ENCODE results near the gene SSC4D.

Gene SSC4D

GRCh38 chr7:76354981-76355730 is 54.3 kb downstream of the SSC4D start:
- no peak overlapping the region for H3K27ac Mint-ChIP-seq

GRCh38 chr7:76354516-76354915 is 55.0 kb downstream of the SSC4D start:
- no peaks in the 10 kb centered on the region for H3K9me3 Mint-ChIP-seq
- peaks cover 37% of the 10 kb centered on the region for H3K36me3 Mint-ChIP-seq
- no peak for ATAC-seq
- H3K4me3 Mint-ChIP-seq: no peak overlapping the region
- no peak overlapping the region for H3K27ac Mint-ChIP-seq
- H3K27me3 Mint-ChIP-seq: no peaks in the 10 kb centered on the region
- peaks cover 67% of the 10 kb centered on the region for H3K4me1 Mint-ChIP-seq

More at GRCh38 chr7:76354981-76355730, 54.3 kb downstream of the SSC4D start:
- peaks cover 32% of the 10 kb centered on the region for H3K36me3 Mint-ChIP-seq
- H3K4me1 Mint-ChIP-seq: peaks cover 68% of the 10 kb centered on the region
- H3K9me3 Mint-ChIP-seq: no peaks in the 10 kb centered on the region
- H3K27me3 Mint-ChIP-seq: no peaks in the 10 kb centered on the region
- no peak overlapping the region for H3K4me3 Mint-ChIP-seq
- no peak for ATAC-seq

GRCh38 chr7:76353744-76354143 is 55.8 kb downstream of the SSC4D start:
- Mint-ChIP-seq H3K27ac (no peak overlapping the region), H3K4me1 (peaks cover 69% of the 10 kb centered on the region), H3K36me3 (peaks cover 43% of the 10 kb centered on the region), H3K27me3 (no peaks in the 10 kb centered on the region), H3K4me3 (no peak overlapping the region), H3K9me3 (no peaks in the 10 kb centered on the region)
- no peak for ATAC-seq

- no peaks in the 10 kb centered on the region for H3K9me3 Mint-ChIP-seq
- H3K4me3 Mint-ChIP-seq: no peak overlapping the region
- peaks cover 42% of the 10 kb centered on the region for H3K36me3 Mint-ChIP-seq
- no peak for ATAC-seq
- no peaks in the 10 kb centered on the region for H3K27me3 Mint-ChIP-seq
- peaks cover 66% of the 10 kb centered on the region for H3K4me1 Mint-ChIP-seq
- H3K27ac Mint-ChIP-seq: peak overlapping the region; percentile 48
Observed at GRCh38 chr7:76352193-76352592, 57.3 kb downstream of the SSC4D start.

- no peak for ATAC-seq
- Mint-ChIP-seq H3K9me3 (no peaks in the 10 kb centered on the region), H3K4me3 (no peak overlapping the region), H3K4me1 (peaks cover 68% of the 10 kb centered on the region), H3K27ac (no peak overlapping the region), H3K27me3 (no peaks in the 10 kb centered on the region), H3K36me3 (peaks cover 50% of the 10 kb centered on the region)
Observed at GRCh38 chr7:76351372-76351771, 58.1 kb downstream of the SSC4D start.

GRCh38 chr7:76349313-76349885 is 60.1 kb downstream of the SSC4D start:
- Mint-ChIP-seq H3K36me3 (peaks cover 54% of the 10 kb centered on the region), H3K4me3 (no peak overlapping the region), H3K27me3 (no peaks in the 10 kb centered on the region), H3K4me1 (peaks cover 69% of the 10 kb centered on the region), H3K27ac (no peak overlapping the region), H3K9me3 (no peaks in the 10 kb centered on the region)
- ATAC-seq: no peak

DNA sequence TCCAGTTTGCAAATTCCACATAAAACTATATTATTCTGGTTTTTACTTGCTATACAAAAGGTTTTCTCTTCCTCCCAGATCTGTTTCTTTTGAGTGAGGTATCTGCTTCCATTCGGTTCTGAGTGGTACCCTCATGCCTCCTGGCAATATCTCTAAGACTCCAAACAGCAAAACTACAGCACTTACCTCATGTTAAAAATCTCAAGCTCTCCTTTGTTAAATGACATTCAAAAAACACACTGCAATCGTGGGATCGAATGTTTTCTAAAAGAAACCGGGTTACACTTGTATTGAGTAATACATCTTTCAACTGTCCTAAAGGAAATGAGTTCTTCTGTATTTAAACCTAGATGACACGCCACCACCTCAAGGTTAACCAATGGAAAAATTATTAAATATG is 61.8 kb downstream of the SSC4D start:
- H3K27me3 Mint-ChIP-seq: no peaks in the 10 kb centered on the region
- ATAC-seq: no peak
- peaks cover 72% of the 10 kb centered on the region for H3K4me1 Mint-ChIP-seq
- no peak overlapping the region for H3K4me3 Mint-ChIP-seq
- H3K9me3 Mint-ChIP-seq: no peaks in the 10 kb centered on the region
- no peak overlapping the region for H3K27ac Mint-ChIP-seq
- peaks cover 66% of the 10 kb centered on the region for H3K36me3 Mint-ChIP-seq

DNA sequence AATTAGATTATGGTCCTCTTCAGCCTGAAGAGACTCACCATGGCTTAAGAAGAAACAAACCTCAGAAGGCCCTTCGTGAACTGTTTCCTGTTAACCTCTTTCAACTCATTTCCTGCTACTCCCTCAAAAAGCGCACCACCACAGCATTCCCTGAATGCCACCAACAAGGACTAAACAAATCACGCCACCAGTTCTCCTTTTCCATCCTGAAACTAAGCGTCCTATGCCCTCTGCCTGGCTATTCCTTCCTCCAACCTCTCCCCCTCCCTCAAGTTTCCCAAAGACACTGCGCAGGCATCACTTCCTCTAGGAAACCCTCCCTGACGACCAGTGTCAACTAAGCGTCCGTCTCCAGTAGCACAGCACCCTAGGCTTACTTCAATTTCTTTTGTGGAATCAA is 62.7 kb downstream of the SSC4D start:
- H3K4me1 Mint-ChIP-seq: peaks cover 72% of the 10 kb centered on the region

GRCh38 chr7:76346097-76346496 is 63.4 kb downstream of the SSC4D start:
- no peaks in the 10 kb centered on the region for H3K27me3 Mint-ChIP-seq
- ATAC-seq: no peak
- H3K9me3 Mint-ChIP-seq: no peaks in the 10 kb centered on the region
- H3K36me3 Mint-ChIP-seq: peaks cover 70% of the 10 kb centered on the region
- no peak overlapping the region for H3K4me3 Mint-ChIP-seq
- peak overlapping the region; percentile 11 for H3K27ac Mint-ChIP-seq
- H3K4me1 Mint-ChIP-seq: peaks cover 70% of the 10 kb centered on the region

More for the DNA sequence above, 62.7 kb downstream of the SSC4D start:
- H3K27ac Mint-ChIP-seq: no peak overlapping the region
- H3K4me3 Mint-ChIP-seq: no peak overlapping the region
- ATAC-seq: no peak
- no peaks in the 10 kb centered on the region for H3K9me3 Mint-ChIP-seq
- peaks cover 75% of the 10 kb centered on the region for H3K36me3 Mint-ChIP-seq
- H3K27me3 Mint-ChIP-seq: no peaks in the 10 kb centered on the region

- Mint-ChIP-seq H3K36me3 (peaks cover 70% of the 10 kb centered on the region), H3K4me1 (peaks cover 72% of the 10 kb centered on the region), H3K9me3 (no peaks in the 10 kb centered on the region), H3K27me3 (no peaks in the 10 kb centered on the region), H3K4me3 (no peak overlapping the region), H3K27ac (no peak overlapping the region)
- ATAC-seq: no peak
Observed at GRCh38 chr7:76343931-76344321, 65.6 kb downstream of the SSC4D start.

DNA sequence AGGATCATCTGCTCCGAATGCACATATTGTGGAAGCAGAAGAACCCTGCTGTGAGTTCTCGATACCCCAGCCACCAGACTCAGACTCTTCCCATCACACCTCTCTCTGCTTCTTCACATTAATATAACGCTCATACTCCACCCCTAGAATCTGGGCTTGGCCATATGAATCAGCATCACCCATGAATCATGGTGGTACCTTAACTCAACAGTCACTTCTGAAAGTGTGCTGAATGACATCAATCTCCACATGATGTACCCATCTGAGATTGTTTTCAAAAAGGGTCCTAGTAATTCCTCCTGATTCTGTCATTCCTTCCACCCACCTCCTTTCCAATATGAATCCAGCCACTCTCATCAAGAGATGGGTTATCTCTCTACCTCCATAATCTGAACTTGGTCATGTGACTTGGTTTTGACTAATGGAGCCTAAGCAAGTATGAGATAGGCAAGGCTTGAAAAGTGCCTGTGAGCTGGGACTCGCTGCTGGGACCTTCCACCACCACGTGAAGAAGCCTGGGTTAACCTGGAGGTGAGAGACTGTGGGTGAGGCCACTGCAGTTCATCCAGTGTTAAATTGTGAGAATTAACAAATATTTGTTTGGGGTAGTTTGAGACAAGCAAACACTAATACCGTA is 66.1 kb downstream of the SSC4D start:
- Mint-ChIP-seq H3K9me3 (no peaks in the 10 kb centered on the region), H3K27ac (no peak overlapping the region), H3K36me3 (peaks cover 73% of the 10 kb centered on the region), H3K4me1 (peaks cover 77% of the 10 kb centered on the region), H3K4me3 (no peak overlapping the region), H3K27me3 (no peaks in the 10 kb centered on the region)
- ATAC-seq: no peak

GRCh38 chr7:76342222-76342621 is 67.3 kb downstream of the SSC4D start:
- H3K27ac Mint-ChIP-seq: peak overlapping the region; percentile 52
- H3K36me3 Mint-ChIP-seq: peaks cover 71% of the 10 kb centered on the region
- ATAC-seq: no peak
- no peaks in the 10 kb centered on the region for H3K9me3 Mint-ChIP-seq
- no peak overlapping the region for H3K4me3 Mint-ChIP-seq
- H3K27me3 Mint-ChIP-seq: no peaks in the 10 kb centered on the region
- H3K4me1 Mint-ChIP-seq: peaks cover 83% of the 10 kb centered on the region

DNA sequence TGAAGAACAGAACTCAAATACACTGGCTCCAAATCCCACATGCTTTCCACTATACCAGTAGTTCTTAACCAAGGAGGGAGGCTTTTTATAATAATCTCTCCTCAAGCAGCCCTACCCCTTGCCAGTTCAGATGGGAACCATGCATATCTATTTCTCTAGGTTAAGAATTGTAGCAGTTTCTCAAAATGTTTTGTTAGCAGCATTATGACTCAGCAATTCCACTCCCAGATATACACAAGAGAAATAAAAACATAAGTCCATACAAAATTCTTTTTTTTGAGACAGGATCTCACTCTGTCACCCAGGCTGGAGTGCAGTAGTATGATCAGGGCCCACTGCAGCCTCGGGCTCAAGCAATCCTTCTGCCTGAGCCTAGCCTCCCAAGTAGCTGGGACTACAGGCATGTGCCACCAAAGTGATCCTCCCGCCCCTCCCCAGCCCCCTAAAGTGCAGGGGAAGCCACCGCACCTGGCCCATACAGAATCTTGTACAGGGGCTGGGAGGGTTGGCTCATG is 68.8 kb downstream of the SSC4D start:
- no peak for ATAC-seq
- H3K4me1 Mint-ChIP-seq: peaks cover 69% of the 10 kb centered on the region
- no peak overlapping the region for H3K4me3 Mint-ChIP-seq
- H3K36me3 Mint-ChIP-seq: peaks cover 55% of the 10 kb centered on the region
- peak overlapping the region; percentile 62 for H3K27ac Mint-ChIP-seq
- H3K27me3 Mint-ChIP-seq: no peaks in the 10 kb centered on the region
- no peaks in the 10 kb centered on the region for H3K9me3 Mint-ChIP-seq

Data from stimulated activated memory B cell treated with anti-CD40 and anti-IgM and Interleukin-4, amounts not matched to agents 10 μg/mL and 1 μg/mL and 100 μg/mL, for 72 hours (primary cell).